ENCODE results near the gene BAZ2A. TPM values are rescaled to one million over a fixed set of nuclear protein-coding genes. Genes with fewer than 3 reads are reported as not detected.

Gene BAZ2A
- total and polyA plus RNA-seq, 2 experiments from 2014 or later: 109 to 111 TPM

DNA sequence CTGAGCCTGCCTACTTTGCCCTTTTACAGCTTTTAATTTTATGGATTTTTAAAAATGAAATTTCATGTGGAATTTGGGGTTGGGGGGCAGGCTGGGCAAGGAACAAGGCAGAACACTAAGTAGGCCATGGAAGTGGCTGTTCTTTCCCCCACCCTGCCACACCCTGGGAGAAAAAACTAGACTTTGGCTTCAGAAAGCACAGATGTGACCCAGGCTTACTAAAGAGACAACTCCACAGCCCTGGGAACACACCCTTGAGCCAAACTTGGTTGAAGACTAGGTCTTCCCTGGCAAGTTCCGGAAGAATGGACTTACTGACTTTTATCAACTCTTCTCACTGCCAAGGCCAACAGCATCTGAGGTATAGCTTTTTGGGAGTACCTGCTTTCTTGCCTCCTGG, 40.3 kb downstream of the BAZ2A start:
- ATAC-seq (no peak), DNase-seq (ENCODE audit: low spot score) (no peak)
- H3K9me2 ChIP-seq (ENCODE audit: insufficient read depth): no peaks in the 10 kb centered on the region
- Mint-ChIP-seq H3K36me3 (ENCODE audit: low read depth) (peaks cover 2% of the 10 kb centered on the region; the same call in 1 of the 3 replicates), H3K9me3 (no peaks in the 10 kb centered on the region), H3K4me1 (peaks cover 47% of the 10 kb centered on the region), H3K4me3 (no peak overlapping the region), H3K27ac (no peak overlapping the region), H3K27me3 (ENCODE audit: insufficient read depth, low read depth, poor library complexity) (peaks cover 7% of the 10 kb centered on the region)
- H3K4me3 ChIP-seq: no peak overlapping the region
- H3F3A ChIP-seq (replicated peaks; ENCODE audit: low read depth): 0 out of 2 replicates have a peak, but pooled peaks cover 8% of the 10 kb centered on the region
- H3K4me1 ChIP-seq (ENCODE audit: insufficient read depth): peaks cover 35% of the 10 kb centered on the region
- H4K20me1 ChIP-seq (replicated peaks; ENCODE audit: insufficient read depth): no peaks in the 10 kb centered on the region
- no peaks in the 10 kb centered on the region for H3K79me2 ChIP-seq (replicated peaks; ENCODE audit: insufficient read depth)
- H3K36me3 ChIP-seq (ENCODE audit: insufficient read depth): no peaks in the 10 kb centered on the region
- TF ChIP-seq, protein P1, sequence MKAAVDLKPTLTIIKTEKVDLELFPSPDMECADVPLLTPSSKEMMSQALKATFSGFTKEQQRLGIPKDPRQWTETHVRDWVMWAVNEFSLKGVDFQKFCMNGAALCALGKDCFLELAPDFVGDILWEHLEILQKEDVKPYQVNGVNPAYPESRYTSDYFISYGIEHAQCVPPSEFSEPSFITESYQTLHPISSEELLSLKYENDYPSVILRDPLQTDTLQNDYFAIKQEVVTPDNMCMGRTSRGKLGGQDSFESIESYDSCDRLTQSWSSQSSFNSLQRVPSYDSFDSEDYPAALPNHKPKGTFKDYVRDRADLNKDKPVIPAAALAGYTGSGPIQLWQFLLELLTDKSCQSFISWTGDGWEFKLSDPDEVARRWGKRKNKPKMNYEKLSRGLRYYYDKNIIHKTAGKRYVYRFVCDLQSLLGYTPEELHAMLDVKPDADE (IDR thresholded peaks at IDR 0.05): no peak
- TF ChIP-seq NANOG (IDR thresholded peaks at IDR 0.05; ENCODE audit: borderline replicate concordance): no peak
- H3K27ac ChIP-seq (ENCODE audit: low read depth): no peak overlapping the region
- H3K27me3 ChIP-seq (ENCODE audit: insufficient read depth): no peaks in the 10 kb centered on the region
- no peak overlapping the region for H3K4me2 ChIP-seq
- H2AFZ ChIP-seq: no peak overlapping the region

DNA sequence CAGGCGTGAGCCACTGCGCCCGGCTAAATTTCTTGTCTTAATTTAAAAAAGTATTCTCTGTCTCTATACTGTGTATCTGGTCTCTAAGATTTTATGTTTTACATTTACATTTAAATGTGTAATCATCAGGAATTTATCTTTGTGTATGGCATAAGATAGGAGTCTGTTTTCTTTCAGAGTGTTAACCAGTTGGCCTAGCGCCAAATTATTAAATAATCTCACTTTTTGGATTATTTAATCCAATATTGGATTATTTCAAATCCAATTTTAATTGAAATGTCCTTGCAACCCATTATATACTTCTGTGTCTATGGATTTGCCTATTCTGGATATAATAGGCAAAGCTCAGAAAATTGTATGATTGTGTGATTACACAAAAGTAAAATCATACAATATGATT, 45.0 kb downstream of the BAZ2A start:
- ATAC-seq: no peak
- 0 out of 2 replicates have a peak, but pooled peaks cover 8% of the 10 kb centered on the region for H3F3A ChIP-seq (replicated peaks; ENCODE audit: low read depth)
- no peak overlapping the region for H2AFZ ChIP-seq
- H4K20me1 ChIP-seq (replicated peaks; ENCODE audit: insufficient read depth): no peaks in the 10 kb centered on the region
- no peaks in the 10 kb centered on the region for H3K9me2 ChIP-seq (ENCODE audit: insufficient read depth)
- H3K27ac ChIP-seq (ENCODE audit: low read depth): no peak overlapping the region
- Mint-ChIP-seq H3K27me3 (ENCODE audit: insufficient read depth, low read depth, poor library complexity) (peaks cover 1% of the 10 kb centered on the region), H3K4me1 (peaks cover 27% of the 10 kb centered on the region), H3K36me3 (ENCODE audit: low read depth) (peaks cover 2% of the 10 kb centered on the region; the same call in 1 of the 3 replicates), H3K4me3 (no peak overlapping the region), H3K9me3 (no peaks in the 10 kb centered on the region), H3K27ac (no peak overlapping the region)
- H3K4me1 ChIP-seq (ENCODE audit: insufficient read depth): peaks cover 28% of the 10 kb centered on the region
- no peaks in the 10 kb centered on the region for H3K27me3 ChIP-seq (ENCODE audit: insufficient read depth)
- H3K4me2 ChIP-seq: no peak overlapping the region
- no peak for TF ChIP-seq JUNB (IDR thresholded peaks at IDR 0.05; ENCODE audit: unreplicated experiment)
- TF ChIP-seq STAT1 (IDR thresholded peaks at IDR 0.05; ENCODE audit: unreplicated experiment): no peak
- TF ChIP-seq, protein P1 (IDR thresholded peaks at IDR 0.05): no peak
- no peak for TF ChIP-seq ZNF114 (CRISPR knock-in tag; IDR thresholded peaks at IDR 0.05)
- TF ChIP-seq, protein P2, sequence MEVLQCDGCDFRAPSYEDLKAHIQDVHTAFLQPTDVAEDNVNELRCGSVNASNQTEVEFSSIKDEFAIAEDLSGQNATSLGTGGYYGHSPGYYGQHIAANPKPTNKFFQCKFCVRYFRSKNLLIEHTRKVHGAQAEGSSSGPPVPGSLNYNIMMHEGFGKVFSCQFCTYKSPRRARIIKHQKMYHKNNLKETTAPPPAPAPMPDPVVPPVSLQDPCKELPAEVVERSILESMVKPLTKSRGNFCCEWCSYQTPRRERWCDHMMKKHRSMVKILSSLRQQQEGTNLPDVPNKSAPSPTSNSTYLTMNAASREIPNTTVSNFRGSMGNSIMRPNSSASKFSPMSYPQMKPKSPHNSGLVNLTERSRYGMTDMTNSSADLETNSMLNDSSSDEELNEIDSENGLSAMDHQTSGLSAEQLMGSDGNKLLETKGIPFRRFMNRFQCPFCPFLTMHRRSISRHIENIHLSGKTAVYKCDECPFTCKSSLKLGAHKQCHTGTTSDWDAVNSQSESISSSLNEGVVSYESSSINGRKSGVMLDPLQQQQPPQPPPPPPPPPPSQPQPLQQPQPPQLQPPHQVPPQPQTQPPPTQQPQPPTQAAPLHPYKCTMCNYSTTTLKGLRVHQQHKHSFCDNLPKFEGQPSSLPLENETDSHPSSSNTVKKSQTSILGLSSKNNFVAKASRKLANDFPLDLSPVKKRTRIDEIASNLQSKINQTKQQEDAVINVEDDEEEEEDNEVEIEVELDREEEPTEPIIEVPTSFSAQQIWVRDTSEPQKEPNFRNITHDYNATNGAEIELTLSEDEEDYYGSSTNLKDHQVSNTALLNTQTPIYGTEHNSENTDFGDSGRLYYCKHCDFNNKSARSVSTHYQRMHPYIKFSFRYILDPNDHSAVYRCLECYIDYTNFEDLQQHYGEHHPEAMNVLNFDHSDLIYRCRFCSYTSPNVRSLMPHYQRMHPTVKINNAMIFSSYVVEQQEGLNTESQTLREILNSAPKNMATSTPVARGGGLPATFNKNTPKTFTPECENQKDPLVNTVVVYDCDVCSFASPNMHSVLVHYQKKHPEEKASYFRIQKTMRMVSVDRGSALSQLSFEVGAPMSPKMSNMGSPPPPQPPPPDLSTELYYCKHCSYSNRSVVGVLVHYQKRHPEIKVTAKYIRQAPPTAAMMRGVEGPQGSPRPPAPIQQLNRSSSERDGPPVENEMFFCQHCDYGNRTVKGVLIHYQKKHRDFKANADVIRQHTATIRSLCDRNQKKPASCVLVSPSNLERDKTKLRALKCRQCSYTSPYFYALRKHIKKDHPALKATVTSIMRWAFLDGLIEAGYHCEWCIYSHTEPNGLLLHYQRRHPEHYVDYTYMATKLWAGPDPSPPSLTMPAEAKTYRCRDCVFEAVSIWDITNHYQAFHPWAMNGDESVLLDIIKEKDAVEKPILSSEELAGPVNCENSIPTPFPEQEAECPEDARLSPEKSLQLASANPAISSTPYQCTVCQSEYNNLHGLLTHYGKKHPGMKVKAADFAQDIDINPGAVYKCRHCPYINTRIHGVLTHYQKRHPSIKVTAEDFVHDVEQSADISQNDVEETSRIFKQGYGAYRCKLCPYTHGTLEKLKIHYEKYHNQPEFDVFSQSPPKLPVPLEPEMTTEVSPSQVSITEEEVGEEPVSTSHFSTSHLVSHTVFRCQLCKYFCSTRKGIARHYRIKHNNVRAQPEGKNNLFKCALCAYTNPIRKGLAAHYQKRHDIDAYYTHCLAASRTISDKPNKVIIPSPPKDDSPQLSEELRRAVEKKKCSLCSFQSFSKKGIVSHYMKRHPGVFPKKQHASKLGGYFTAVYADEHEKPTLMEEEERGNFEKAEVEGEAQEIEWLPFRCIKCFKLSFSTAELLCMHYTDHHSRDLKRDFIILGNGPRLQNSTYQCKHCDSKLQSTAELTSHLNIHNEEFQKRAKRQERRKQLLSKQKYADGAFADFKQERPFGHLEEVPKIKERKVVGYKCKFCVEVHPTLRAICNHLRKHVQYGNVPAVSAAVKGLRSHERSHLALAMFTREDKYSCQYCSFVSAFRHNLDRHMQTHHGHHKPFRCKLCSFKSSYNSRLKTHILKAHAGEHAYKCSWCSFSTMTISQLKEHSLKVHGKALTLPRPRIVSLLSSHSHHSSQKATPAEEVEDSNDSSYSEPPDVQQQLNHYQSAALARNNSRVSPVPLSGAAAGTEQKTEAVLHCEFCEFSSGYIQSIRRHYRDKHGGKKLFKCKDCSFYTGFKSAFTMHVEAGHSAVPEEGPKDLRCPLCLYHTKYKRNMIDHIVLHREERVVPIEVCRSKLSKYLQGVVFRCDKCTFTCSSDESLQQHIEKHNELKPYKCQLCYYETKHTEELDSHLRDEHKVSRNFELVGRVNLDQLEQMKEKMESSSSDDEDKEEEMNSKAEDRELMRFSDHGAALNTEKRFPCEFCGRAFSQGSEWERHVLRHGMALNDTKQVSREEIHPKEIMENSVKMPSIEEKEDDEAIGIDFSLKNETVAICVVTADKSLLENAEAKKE (CRISPR knock-in tag; IDR thresholded peaks at IDR 0.05): no peak
- TF ChIP-seq EZH2phosphoT487 (IDR thresholded peaks at IDR 0.05; ENCODE audit: unreplicated experiment): no peak
- no peak for TF ChIP-seq ZNF331 (CRISPR knock-in tag; IDR thresholded peaks at IDR 0.05; ENCODE audit: low read depth)
- no peak for TF ChIP-seq CREB1 (CRISPR knock-in tag; IDR thresholded peaks at IDR 0.05; ENCODE audit: low read depth)
- TF ChIP-seq POLR2AphosphoS5 (IDR thresholded peaks at IDR 0.05; ENCODE audit: low read depth): no peak
- H3K4me3 ChIP-seq: no peak overlapping the region
- DNase-seq (ENCODE audit: low spot score): no peak
- no peaks in the 10 kb centered on the region for H3K79me2 ChIP-seq (replicated peaks; ENCODE audit: insufficient read depth)
- no peaks in the 10 kb centered on the region for H3K36me3 ChIP-seq (ENCODE audit: insufficient read depth)
